H1 (cell line): ENCODE results near the gene NR1I2. TPM values are rescaled to one million over a fixed set of nuclear protein-coding genes. Genes with fewer than 3 reads are reported as not detected.

ENCODE experiments used
- BACH1 ChIP-seq: IDR thresholded peaks from 2 replicates; pipeline ENCODE4 v1.6.1; 2012; ENCODE audit warnings: low read length, improper control_type of control experiment
- BRCA1 ChIP-seq: IDR thresholded peaks from 2 replicates; pipeline ENCODE4 v1.6.1; 2012; ENCODE audit warnings: low read depth, low read length, improper control_type of control experiment
- POLR2AphosphoS5 ChIP-seq: IDR thresholded peaks from 2 replicates; pipeline ENCODE4 v1.6.1; 2011; ENCODE audit warnings: low read depth, low read length
- RNF2 ChIP-seq: fragments of 200-900, 300-1000 bp; sonication (generic); IDR thresholded peaks from 2 replicates; pipeline ENCODE4 v1.7.1; 2016; ENCODE audit warnings: borderline replicate concordance, low read depth, mild to moderate bottlenecking, antibody characterized with exemption, low read length; ENCODE audit not compliant: poor library complexity, severe bottlenecking; ENCODE audit errors: missing control alignments
- TAF1 ChIP-seq: IDR thresholded peaks from 2 replicates; pipeline ENCODE4 v1.6.1; 2011; ENCODE audit warnings: mild to moderate bottlenecking, low read depth, low read length
- TBP ChIP-seq: IDR thresholded peaks from 2 replicates; pipeline ENCODE4 v1.6.1; 2011; ENCODE audit warnings: low read depth, low read length, improper control_type of control experiment
- polyA plus RNA-seq, 7 experiments: library from polyadenylated mRNA; depleted of rRNA in 3 of 7; stranded (reverse) in 5 of 7; unstranded in 2 of 7; fragments of >200 nt in 5 of 7; fragments of 200-250 nt in 2 of 7; gene quantifications; 1 replicate in 5 of 7; 2 replicates in 1 of 7; 4 replicates in 1 of 7; pipeline versions ENCODE4 v1.2.1 to v1.2.3, GENCODE V29; 2011 to 2013; ENCODE audit warnings: missing spikeins in 2 of 7, mixed read lengths in 2 of 7
- total RNA-seq: library from RNA; stranded (reverse); fragmentation: NEBNext Ultra II Directional; extraction: Animal tissue kit (Norgen Biotek cat#: 25700); gene quantifications from 2 replicates; pipeline ENCODE4 v1.2.1, GENCODE V29; 2021
- TF ChIP-seq, protein P1 (sequence below): IDR thresholded peaks from 2 replicates; pipeline ENCODE4 v1.6.1; 2012; ENCODE audit warnings: low read length, inconsistent platforms

NR1I2 gene
- total and polyA plus RNA-seq, 2 of the 8 experiments (the other 6 are each of a cell fraction or from before 2014, with no cell fraction given), result 0.28 to 1.8 TPM

DNA sequence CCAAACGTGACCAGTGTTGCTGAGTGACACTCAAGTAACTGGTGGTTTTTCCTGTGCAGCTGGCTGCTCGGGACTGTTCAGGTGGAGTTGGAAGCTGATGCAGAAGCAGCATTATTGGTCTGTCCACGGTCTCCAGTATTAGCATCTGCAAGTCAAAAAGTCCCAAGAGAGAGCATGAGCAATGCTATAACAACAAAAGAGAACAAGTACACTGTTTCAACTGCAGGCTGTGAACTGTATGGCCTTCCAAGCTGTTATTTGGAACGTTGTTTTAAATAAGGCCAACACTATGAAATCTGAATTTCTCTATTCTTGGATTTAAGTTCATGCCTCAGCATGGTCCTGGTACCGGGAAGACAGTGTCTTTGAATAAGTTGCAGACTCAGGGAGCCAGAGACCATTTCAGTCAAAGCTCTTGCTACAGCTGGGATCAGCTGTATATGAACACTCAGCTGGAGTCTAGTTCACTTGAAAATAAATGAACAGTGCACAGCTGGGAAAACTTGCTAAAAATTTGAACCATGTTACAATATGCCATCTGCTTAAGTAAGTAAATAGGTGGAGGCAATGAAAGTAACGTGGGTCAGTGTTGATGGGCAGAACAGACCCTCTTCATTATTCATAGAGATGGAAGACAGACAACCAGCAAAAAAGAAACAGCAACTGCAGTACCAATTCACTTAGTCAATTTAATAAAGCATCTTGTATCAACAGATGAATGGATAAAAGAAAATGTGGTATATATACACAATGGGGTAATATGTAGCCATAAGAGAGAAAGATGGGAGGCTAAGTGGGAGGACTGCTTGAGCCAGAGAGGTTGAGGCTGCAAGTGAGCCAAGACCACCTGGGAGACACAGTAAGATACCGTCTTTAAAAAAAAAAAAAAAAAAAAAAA is 45.1 kb downstream of the NR1I2 start (continued):
- no peak for TF ChIP-seq TAF1
- TF ChIP-seq, protein P1, sequence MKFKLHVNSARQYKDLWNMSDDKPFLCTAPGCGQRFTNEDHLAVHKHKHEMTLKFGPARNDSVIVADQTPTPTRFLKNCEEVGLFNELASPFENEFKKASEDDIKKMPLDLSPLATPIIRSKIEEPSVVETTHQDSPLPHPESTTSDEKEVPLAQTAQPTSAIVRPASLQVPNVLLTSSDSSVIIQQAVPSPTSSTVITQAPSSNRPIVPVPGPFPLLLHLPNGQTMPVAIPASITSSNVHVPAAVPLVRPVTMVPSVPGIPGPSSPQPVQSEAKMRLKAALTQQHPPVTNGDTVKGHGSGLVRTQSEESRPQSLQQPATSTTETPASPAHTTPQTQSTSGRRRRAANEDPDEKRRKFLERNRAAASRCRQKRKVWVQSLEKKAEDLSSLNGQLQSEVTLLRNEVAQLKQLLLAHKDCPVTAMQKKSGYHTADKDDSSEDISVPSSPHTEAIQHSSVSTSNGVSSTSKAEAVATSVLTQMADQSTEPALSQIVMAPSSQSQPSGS, result no peak
- no peak for TF ChIP-seq BRCA1
- no peak for TF ChIP-seq RNF2
- no peak for TF ChIP-seq POLR2AphosphoS5
- TF ChIP-seq BACH1, result no peak
- no peak for TF ChIP-seq TBP
